HepG2 (cell line): Measurements from ENCODE around the gene SSNA1. TPM values are rescaled to one million over a fixed set of nuclear protein-coding genes. Genes with fewer than 3 reads are reported as not detected.

ENCODE experiments used
- AHR ChIP-seq: IDR thresholded peaks from 2 replicates; pipeline ENCODE4 v1.6.1; 2018; ENCODE audit warnings: missing genetic modification reagents, missing compliant biosample characterization
- ARHGAP35 ChIP-seq: sonication (generic); formaldehyde crosslinking; IDR thresholded peaks from 2 replicates; pipeline ENCODE4 v1.9.0; 2022; ENCODE audit warnings: mild to moderate bottlenecking, inconsistent platforms, moderate library complexity, missing genetic modification reagents, borderline replicate concordance
- BCL6 ChIP-seq: IDR thresholded peaks from 2 replicates; pipeline ENCODE4 v1.6.1; 2016; ENCODE audit warnings: missing genetic modification reagents, missing compliant biosample characterization
- DPF2 ChIP-seq: sonication (generic); formaldehyde crosslinking; IDR thresholded peaks from 2 replicates; pipeline ENCODE4 v1.4.0; 2020; ENCODE audit warnings: mild to moderate bottlenecking, low read depth, missing genetic modification reagents, borderline replicate concordance
- ESRRA ChIP-seq: sonication (generic); formaldehyde crosslinking; IDR thresholded peaks from 2 replicates; pipeline ENCODE4 v1.5.1; 2020; ENCODE audit warnings: mild to moderate bottlenecking, low read depth, missing genetic modification reagents
- FOXK1 ChIP-seq: sonication (generic); formaldehyde crosslinking; IDR thresholded peaks from 2 replicates; pipeline ENCODE4 v1.4.0; 2020; ENCODE audit warnings: low read depth, missing genetic modification reagents, borderline replicate concordance
- HOMEZ ChIP-seq: IDR thresholded peaks from 2 replicates; pipeline ENCODE4 v1.6.1; 2016; ENCODE audit warnings: low read depth
- KLF13 ChIP-seq: sonication (generic); formaldehyde crosslinking; IDR thresholded peaks from 2 replicates; pipeline ENCODE4 v1.4.0; 2020; ENCODE audit warnings: mild to moderate bottlenecking, missing genetic modification reagents
- NPAS2 ChIP-seq: sonication (generic); formaldehyde crosslinking; IDR thresholded peaks from 2 replicates; pipeline ENCODE4 v1.8.0; 2022; ENCODE audit warnings: mild to moderate bottlenecking, missing genetic modification reagents, borderline replicate concordance
- NR2F2 ChIP-seq: IDR thresholded peaks from 2 replicates; pipeline ENCODE4 v1.6.1; 2012; ENCODE audit warnings: low read depth, inconsistent platforms, borderline replicate concordance
- POLR2AphosphoS5 ChIP-seq: IDR thresholded peaks from 2 replicates; pipeline ENCODE4 v1.6.1; 2012; ENCODE audit warnings: low read depth, low read length
- RELA ChIP-seq: sonication (generic); formaldehyde crosslinking; IDR thresholded peaks from 2 replicates; pipeline ENCODE4 v1.4.0; 2020; ENCODE audit warnings: missing genetic modification reagents
- SIN3B ChIP-seq: fragments of 150-350 bp; IDR thresholded peaks from 2 replicates; pipeline ENCODE4 v1.6.1; 2014; ENCODE audit warnings: low read length
- SOX5 ChIP-seq: IDR thresholded peaks from 2 replicates; pipeline ENCODE4 v1.6.1; 2016; ENCODE audit warnings: borderline replicate concordance
- ZBTB3 ChIP-seq: sonication (generic); formaldehyde crosslinking; IDR thresholded peaks from 2 replicates; pipeline ENCODE4 v1.4.0; 2020; ENCODE audit warnings: low read depth, mild to moderate bottlenecking, moderate library complexity, missing genetic modification reagents, borderline replicate concordance
- ZBTB8A ChIP-seq: sonication (generic); formaldehyde crosslinking; IDR thresholded peaks from 2 replicates; pipeline ENCODE4 v1.4.0; 2020; ENCODE audit warnings: mild to moderate bottlenecking, low read depth, missing genetic modification reagents, borderline replicate concordance
- ZFP1 ChIP-seq: IDR thresholded peaks from 2 replicates; pipeline ENCODE4 v1.6.1; 2016
- ZFYVE20 ChIP-seq: sonication (generic); formaldehyde crosslinking; IDR thresholded peaks from 2 replicates; pipeline ENCODE4 v1.8.0; 2023; ENCODE audit warnings: low read depth, mild to moderate bottlenecking, moderate library complexity, missing genetic modification reagents, borderline replicate concordance
- ZNF468 ChIP-seq: sonication (generic); formaldehyde crosslinking; IDR thresholded peaks from 2 replicates; pipeline ENCODE4 v1.8.0; 2022; ENCODE audit warnings: mild to moderate bottlenecking, moderate library complexity, missing genetic modification reagents
- ZNF501 ChIP-seq: sonication (generic); formaldehyde crosslinking; IDR thresholded peaks from 2 replicates; pipeline ENCODE4 v1.5.1; 2020; ENCODE audit warnings: mild to moderate bottlenecking, moderate library complexity, missing genetic modification reagents
- ZNF768 ChIP-seq: sonication (generic); formaldehyde crosslinking; IDR thresholded peaks from 2 replicates; pipeline ENCODE4 v1.4.0; 2020; ENCODE audit warnings: missing genetic modification reagents
- ZNF792 ChIP-seq: IDR thresholded peaks from 2 replicates; pipeline ENCODE4 v1.6.1; 2016
- ZNF883 ChIP-seq: sonication (generic); formaldehyde crosslinking; IDR thresholded peaks from 2 replicates; pipeline ENCODE4 v1.5.1; 2020; ENCODE audit warnings: mild to moderate bottlenecking, missing genetic modification reagents; ENCODE audit errors: not compliant biosample characterization
- polyA plus RNA-seq, 8 experiments: library from polyadenylated mRNA; depleted of rRNA in 3 of 8; stranded (reverse) in 7 of 8; unstranded in 1 of 8; fragments of >200 nt; fragmentation: Illumina TruSeq in 4 of 8; extraction: Trizol in 4 of 8; gene quantifications; 2 replicates each; pipeline versions ENCODE4 v1.2.1 to v1.2.3, GENCODE V29; 2011 to 2016; ENCODE audit warnings: low read depth in 4 of 8, missing spikeins in 1 of 8, mixed read lengths in 1 of 8; ENCODE audit not compliant: insufficient read depth in 1 of 8
- total RNA-seq, 5 experiments: library from RNA; depleted of rRNA; stranded (reverse); fragments of >200 nt; fragmentation: Illumina TruSeq; extraction: Trizol; gene quantifications; 2 replicates each; pipeline ENCODE4 v1.2.3, GENCODE V29; 2016; ENCODE audit warnings: low read depth in 1 of 5
- TF ChIP-seq, protein P1 (sequence below): IDR thresholded peaks from 2 replicates; pipeline ENCODE4 v1.6.1; 2016
- TF ChIP-seq, protein P2 (sequence below): sonication (generic); formaldehyde crosslinking; IDR thresholded peaks from 2 replicates; pipeline ENCODE4 v1.4.0; 2020; ENCODE audit warnings: mild to moderate bottlenecking, low read depth, missing genetic modification reagents
- TF ChIP-seq, protein P3 (sequence below): sonication (generic); formaldehyde crosslinking; IDR thresholded peaks from 2 replicates; pipeline ENCODE4 v1.4.0; 2020; ENCODE audit warnings: missing genetic modification reagents, borderline replicate concordance

Gene SSNA1
- total and polyA plus RNA-seq, 2 of the 13 experiments (the other 11 are each of a cell fraction or from before 2014, with no cell fraction given): 35.9 to 49.4 TPM

- TF ChIP-seq, protein P1, sequence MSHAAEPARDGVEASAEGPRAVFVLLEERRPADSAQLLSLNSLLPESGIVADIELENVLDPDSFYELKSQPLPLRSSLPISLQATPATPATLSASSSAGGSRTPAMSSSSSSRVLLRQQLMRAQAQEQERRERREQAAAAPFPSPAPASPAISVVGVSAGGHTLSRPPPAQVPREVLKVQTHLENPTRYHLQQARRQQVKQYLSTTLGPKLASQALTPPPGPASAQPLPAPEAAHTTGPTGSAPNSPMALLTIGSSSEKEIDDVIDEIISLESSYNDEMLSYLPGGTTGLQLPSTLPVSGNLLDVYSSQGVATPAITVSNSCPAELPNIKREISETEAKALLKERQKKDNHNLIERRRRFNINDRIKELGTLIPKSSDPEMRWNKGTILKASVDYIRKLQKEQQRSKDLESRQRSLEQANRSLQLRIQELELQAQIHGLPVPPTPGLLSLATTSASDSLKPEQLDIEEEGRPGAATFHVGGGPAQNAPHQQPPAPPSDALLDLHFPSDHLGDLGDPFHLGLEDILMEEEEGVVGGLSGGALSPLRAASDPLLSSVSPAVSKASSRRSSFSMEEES: no peak
- no peak for TF ChIP-seq RELA
- TF ChIP-seq ZNF883 (CRISPR knock-in tag): no peak
- no peak for TF ChIP-seq ZBTB8A (CRISPR knock-in tag)
- no peak for TF ChIP-seq ZBTB3 (CRISPR knock-in tag)
- TF ChIP-seq, protein P2, sequence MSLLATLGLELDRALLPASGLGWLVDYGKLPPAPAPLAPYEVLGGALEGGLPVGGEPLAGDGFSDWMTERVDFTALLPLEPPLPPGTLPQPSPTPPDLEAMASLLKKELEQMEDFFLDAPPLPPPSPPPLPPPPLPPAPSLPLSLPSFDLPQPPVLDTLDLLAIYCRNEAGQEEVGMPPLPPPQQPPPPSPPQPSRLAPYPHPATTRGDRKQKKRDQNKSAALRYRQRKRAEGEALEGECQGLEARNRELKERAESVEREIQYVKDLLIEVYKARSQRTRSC (CRISPR knock-in tag): no peak
- no peak for TF ChIP-seq AHR
- TF ChIP-seq NR2F2: no peak
- no peak for TF ChIP-seq FOXK1 (CRISPR knock-in tag)
- no peak for TF ChIP-seq ESRRA (CRISPR knock-in tag)
- TF ChIP-seq SOX5: no peak
- peak; percentile 88; the same call in 1 of the 2 replicates for TF ChIP-seq ZFYVE20 (CRISPR knock-in tag)
- no peak for TF ChIP-seq NPAS2
- no peak for TF ChIP-seq SIN3B
- no peak for TF ChIP-seq KLF13
- TF ChIP-seq ZFP1: no peak
- no peak for TF ChIP-seq ZNF468 (CRISPR knock-in tag)
- TF ChIP-seq ZNF768 (CRISPR knock-in tag): peak; percentile 36; the same call in 1 of the 2 replicates
- TF ChIP-seq HOMEZ (CRISPR knock-in tag): no peak
- no peak for TF ChIP-seq ZNF501
- TF ChIP-seq, protein P3, sequence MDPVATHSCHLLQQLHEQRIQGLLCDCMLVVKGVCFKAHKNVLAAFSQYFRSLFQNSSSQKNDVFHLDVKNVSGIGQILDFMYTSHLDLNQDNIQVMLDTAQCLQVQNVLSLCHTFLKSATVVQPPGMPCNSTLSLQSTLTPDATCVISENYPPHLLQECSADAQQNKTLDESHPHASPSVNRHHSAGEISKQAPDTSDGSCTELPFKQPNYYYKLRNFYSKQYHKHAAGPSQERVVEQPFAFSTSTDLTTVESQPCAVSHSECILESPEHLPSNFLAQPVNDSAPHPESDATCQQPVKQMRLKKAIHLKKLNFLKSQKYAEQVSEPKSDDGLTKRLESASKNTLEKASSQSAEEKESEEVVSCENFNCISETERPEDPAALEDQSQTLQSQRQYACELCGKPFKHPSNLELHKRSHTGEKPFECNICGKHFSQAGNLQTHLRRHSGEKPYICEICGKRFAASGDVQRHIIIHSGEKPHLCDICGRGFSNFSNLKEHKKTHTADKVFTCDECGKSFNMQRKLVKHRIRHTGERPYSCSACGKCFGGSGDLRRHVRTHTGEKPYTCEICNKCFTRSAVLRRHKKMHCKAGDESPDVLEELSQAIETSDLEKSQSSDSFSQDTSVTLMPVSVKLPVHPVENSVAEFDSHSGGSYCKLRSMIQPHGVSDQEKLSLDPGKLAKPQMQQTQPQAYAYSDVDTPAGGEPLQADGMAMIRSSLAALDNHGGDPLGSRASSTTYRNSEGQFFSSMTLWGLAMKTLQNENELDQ (CRISPR knock-in tag): no peak
- no peak for TF ChIP-seq BCL6 (CRISPR knock-in tag)
- TF ChIP-seq POLR2AphosphoS5: no peak
- TF ChIP-seq DPF2 (CRISPR knock-in tag): no peak
- TF ChIP-seq ZNF792 (CRISPR knock-in tag): no peak
- no peak for TF ChIP-seq ARHGAP35 (CRISPR knock-in tag)
These were observed 49.6 kb upstream of the SSNA1 start, which contains the start of gene GRIN1 (continued) for GRCh38 chr9:137138722-137139467.
